HepG2 (cell line): Measurements from ENCODE around the gene BBC3. TPM values are rescaled to one million over a fixed set of nuclear protein-coding genes. Genes with fewer than 3 reads are reported as not detected.

Experiments
- AHR ChIP-seq: IDR thresholded peaks from 2 replicates; pipeline ENCODE4 v1.6.1; 2018; ENCODE audit warnings: missing genetic modification reagents, missing compliant biosample characterization
- AKNA ChIP-seq: sonication (generic); formaldehyde crosslinking; IDR thresholded peaks from 2 replicates; pipeline ENCODE4 v1.4.0; 2020; ENCODE audit warnings: missing genetic modification reagents, borderline replicate concordance
- CREB3 ChIP-seq: sonication (generic); formaldehyde crosslinking; IDR thresholded peaks from 2 replicates; pipeline ENCODE4 v1.5.0; 2020; ENCODE audit warnings: missing genetic modification reagents
- DZIP1 ChIP-seq: sonication (generic); formaldehyde crosslinking; IDR thresholded peaks from 2 replicates; pipeline ENCODE4 v1.5.0; 2020; ENCODE audit warnings: mild to moderate bottlenecking, missing genetic modification reagents
- TCF7L2 ChIP-seq: IDR thresholded peaks from 2 replicates; pipeline ENCODE4 v1.6.1; 2011; ENCODE audit warnings: mild to moderate bottlenecking, low read depth, low read length, moderate library complexity
- ZBTB20 ChIP-seq: sonication (generic); formaldehyde crosslinking; IDR thresholded peaks from 2 replicates; pipeline ENCODE4 v1.8.1; 2023; ENCODE audit warnings: missing genetic modification reagents, low read depth, mild to moderate bottlenecking, borderline replicate concordance
- ZFY ChIP-seq: sonication (generic); formaldehyde crosslinking; IDR thresholded peaks from 2 replicates; pipeline ENCODE4 v1.4.0; 2020; ENCODE audit warnings: missing genetic modification reagents
- ZNF33A ChIP-seq: sonication (generic); formaldehyde crosslinking; IDR thresholded peaks from 2 replicates; pipeline ENCODE4 v1.5.1; 2020; ENCODE audit warnings: missing genetic modification reagents, mild to moderate bottlenecking, moderate library complexity, borderline replicate concordance
- ZNF496 ChIP-seq: sonication (generic); formaldehyde crosslinking; IDR thresholded peaks from 2 replicates; pipeline ENCODE4 v1.8.1; 2023; ENCODE audit warnings: mild to moderate bottlenecking, moderate library complexity, missing genetic modification reagents; ENCODE audit not compliant: insufficient replicate concordance
- ZNF501 ChIP-seq: sonication (generic); formaldehyde crosslinking; IDR thresholded peaks from 2 replicates; pipeline ENCODE4 v1.5.1; 2020; ENCODE audit warnings: mild to moderate bottlenecking, moderate library complexity, missing genetic modification reagents
- ZNF615 ChIP-seq: sonication (generic); formaldehyde crosslinking; IDR thresholded peaks from 2 replicates; pipeline ENCODE4 v1.5.0; 2020; ENCODE audit warnings: mild to moderate bottlenecking, missing genetic modification reagents, borderline replicate concordance
- ZNF724P ChIP-seq: sonication (generic); formaldehyde crosslinking; IDR thresholded peaks from 2 replicates; pipeline ENCODE4 v1.8.0; 2022; ENCODE audit warnings: missing genetic modification reagents, borderline replicate concordance
- ZNF816 ChIP-seq: sonication (generic); formaldehyde crosslinking; IDR thresholded peaks from 2 replicates; pipeline ENCODE4 v1.8.0; 2022; ENCODE audit warnings: missing genetic modification reagents, mild to moderate bottlenecking, borderline replicate concordance
- ZNF850 ChIP-seq: sonication (generic); formaldehyde crosslinking; conservative IDR thresholded peaks from 2 replicates; pipeline ENCODE4 v1.9.0; 2021; ENCODE audit warnings: mild to moderate bottlenecking, missing genetic modification reagents
- polyA plus RNA-seq, 8 experiments: library from polyadenylated mRNA; depleted of rRNA in 3 of 8; stranded (reverse) in 7 of 8; unstranded in 1 of 8; fragments of >200 nt; fragmentation: Illumina TruSeq in 4 of 8; extraction: Trizol in 4 of 8; gene quantifications; 2 replicates each; pipeline versions ENCODE4 v1.2.1 to v1.2.3, GENCODE V29; 2011 to 2016; ENCODE audit warnings: low read depth in 4 of 8, missing spikeins in 1 of 8, mixed read lengths in 1 of 8; ENCODE audit not compliant: insufficient read depth in 1 of 8
- total RNA-seq, 5 experiments: library from RNA; depleted of rRNA; stranded (reverse); fragments of >200 nt; fragmentation: Illumina TruSeq; extraction: Trizol; gene quantifications; 2 replicates each; pipeline ENCODE4 v1.2.3, GENCODE V29; 2016; ENCODE audit warnings: low read depth in 1 of 5
- TF ChIP-seq, protein P1 (sequence below): sonication (generic); formaldehyde crosslinking; IDR thresholded peaks from 2 replicates; pipeline ENCODE4 v1.5.1; 2020; ENCODE audit warnings: mild to moderate bottlenecking, missing genetic modification reagents, borderline replicate concordance
- TF ChIP-seq, protein P2 (sequence below): sonication (generic); formaldehyde crosslinking; IDR thresholded peaks from 2 replicates; pipeline ENCODE4 v1.4.0; 2020; ENCODE audit warnings: missing genetic modification reagents, borderline replicate concordance

Gene BBC3
- total and polyA plus RNA-seq, 2 of the 13 experiments (the other 11 are each of a cell fraction or from before 2014, with no cell fraction given), result 6.1 to 8.8 TPM

DNA sequence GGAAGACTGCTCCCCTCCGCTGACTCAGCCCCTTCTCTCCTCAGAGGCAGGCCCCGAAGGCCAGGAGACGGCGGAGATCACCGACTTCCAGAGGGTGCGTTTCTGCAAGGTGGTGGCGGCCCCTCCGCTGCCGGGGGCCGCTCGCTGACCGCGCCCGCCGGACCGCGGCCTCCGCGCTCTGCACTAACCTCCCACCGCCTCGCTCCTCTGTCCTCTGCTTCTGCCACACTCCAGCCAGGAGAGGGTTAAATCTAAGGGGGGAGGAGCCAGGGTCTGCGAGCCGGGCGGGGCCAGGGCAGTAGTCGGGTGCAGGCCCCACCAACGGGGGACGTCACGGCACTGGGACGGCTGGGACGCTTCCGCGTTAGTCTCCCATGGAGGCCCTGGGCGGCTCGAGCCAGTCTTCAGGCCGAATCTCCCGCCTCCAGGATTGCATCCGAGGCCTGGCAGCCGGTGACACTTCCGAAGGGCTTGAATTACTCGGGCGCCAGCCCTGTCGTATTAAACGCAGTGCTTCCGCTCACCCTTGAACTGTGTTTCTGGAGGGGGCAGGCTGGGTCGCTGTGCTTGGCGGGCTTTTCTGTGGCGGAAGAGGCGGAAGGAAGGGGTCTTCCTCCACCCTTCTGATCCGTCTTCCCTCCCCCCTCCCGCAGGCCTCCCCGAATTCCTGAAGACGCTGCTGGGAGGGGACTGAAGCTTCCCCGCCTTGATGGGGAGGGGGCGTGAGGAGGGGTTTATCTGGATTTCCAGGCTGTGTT lies 42.5 kb upstream of the BBC3 start (continued):
- TF ChIP-seq DZIP1 (CRISPR knock-in tag) (peak; percentile 66; the same call in 1 of the 2 replicates), CREB3 (no peak), ZNF501 (CRISPR knock-in tag) (peak; percentile 79), ZNF33A (CRISPR knock-in tag) (no peak; the same call in 1 of the 2 replicates), ZNF850 (CRISPR knock-in tag) (no peak), AHR (CRISPR knock-in tag) (no peak), ZFY (CRISPR knock-in tag) (peak; percentile 85), ZNF615 (CRISPR knock-in tag) (0 out of 2 replicates have a peak, but pooled peaks have one; percentile 52), ZNF816 (CRISPR knock-in tag) (no peak; the same call in 1 of the 2 replicates), TCF7L2 (no peak), AKNA (CRISPR knock-in tag) (no peak), ZBTB20 (no peak), ZNF496 (CRISPR knock-in tag) (no peak), ZNF724P (CRISPR knock-in tag) (0 out of 2 replicates have a peak, but pooled peaks have one; percentile 17)
- TF ChIP-seq, protein P1, sequence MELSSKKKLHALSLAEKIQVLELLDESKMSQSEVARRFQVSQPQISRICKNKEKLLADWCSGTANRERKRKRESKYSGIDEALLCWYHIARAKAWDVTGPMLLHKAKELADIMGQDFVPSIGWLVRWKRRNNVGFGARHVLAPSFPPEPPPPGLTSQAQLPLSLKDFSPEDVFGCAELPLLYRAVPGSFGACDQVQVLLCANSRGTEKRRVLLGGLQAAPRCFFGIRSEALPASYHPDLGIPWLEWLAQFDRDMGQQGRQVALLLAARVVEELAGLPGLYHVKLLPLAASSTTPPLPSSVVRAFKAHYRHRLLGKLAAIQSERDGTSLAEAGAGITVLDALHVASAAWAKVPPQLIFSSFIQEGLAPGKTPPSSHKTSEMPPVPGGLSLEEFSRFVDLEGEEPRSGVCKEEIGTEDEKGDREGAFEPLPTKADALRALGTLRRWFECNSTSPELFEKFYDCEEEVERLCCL, result no peak
- TF ChIP-seq, protein P2, sequence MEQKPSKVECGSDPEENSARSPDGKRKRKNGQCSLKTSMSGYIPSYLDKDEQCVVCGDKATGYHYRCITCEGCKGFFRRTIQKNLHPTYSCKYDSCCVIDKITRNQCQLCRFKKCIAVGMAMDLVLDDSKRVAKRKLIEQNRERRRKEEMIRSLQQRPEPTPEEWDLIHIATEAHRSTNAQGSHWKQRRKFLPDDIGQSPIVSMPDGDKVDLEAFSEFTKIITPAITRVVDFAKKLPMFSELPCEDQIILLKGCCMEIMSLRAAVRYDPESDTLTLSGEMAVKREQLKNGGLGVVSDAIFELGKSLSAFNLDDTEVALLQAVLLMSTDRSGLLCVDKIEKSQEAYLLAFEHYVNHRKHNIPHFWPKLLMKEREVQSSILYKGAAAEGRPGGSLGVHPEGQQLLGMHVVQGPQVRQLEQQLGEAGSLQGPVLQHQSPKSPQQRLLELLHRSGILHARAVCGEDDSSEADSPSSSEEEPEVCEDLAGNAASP (CRISPR knock-in tag), result no peak
